ENCODE measurements around the gene C19orf85. TPM values are rescaled to one million over a fixed set of nuclear protein-coding genes. Genes with fewer than 3 reads are reported as not detected.
A peak's percentile ranks its signal among the peaks of the same experiment; 100 is the strongest.

C19orf85 gene
- total RNA-seq, 1 donor from 2014 or later, result not detected

- Histone ChIP-seq H3K9ac (no peak overlapping the region), H3K36me3 (no peaks in the 10 kb centered on the region), H3K4me1 (peaks cover 10% of the 10 kb centered on the region), H3F3A (ENCODE audit: low read depth) (peaks cover 28% of the 10 kb centered on the region), H3K4me3 (no peak overlapping the region), H3K27me3 (no peaks in the 10 kb centered on the region), H4K20me1 (ENCODE audit: low read depth) (no peaks in the 10 kb centered on the region), H3K4me2 (no peak overlapping the region), H3K79me2 (ENCODE audit: low read depth) (no peaks in the 10 kb centered on the region), H2AFZ (replicated peaks) (no peak overlapping the region), H3K9me3 (ENCODE audit: low read depth) (no peaks in the 10 kb centered on the region), H3K27ac (no peak overlapping the region)
- Mint-ChIP-seq H3K9me3 (no peaks in the 10 kb centered on the region), H3K27ac (no peak overlapping the region), H3K4me3 (no peak overlapping the region), H3K4me1 (peaks cover 15% of the 10 kb centered on the region), H3K36me3 (no peaks in the 10 kb centered on the region), H3K27me3 (ENCODE audit: insufficient read depth, low read depth) (peaks cover 7% of the 10 kb centered on the region)
- TF ChIP-seq EZH2phosphoT487 (IDR thresholded peaks at IDR 0.05) (no peak), EZH2 (IDR thresholded peaks at IDR 0.05) (no peak), CTCF (IDR thresholded peaks at IDR 0.05) (no peak)
- no peak for DNase-seq (ENCODE audit: low spot score)
These were observed 1.7 kb upstream of the C19orf85 start for GRCh38 chr19:55466241-55466614.

GRCh38 chr19:55465460-55466240, 1.1 kb upstream of the C19orf85 start:
- Histone ChIP-seq H3K4me3 (no peak overlapping the region), H3K36me3 (no peaks in the 10 kb centered on the region), H3K9me3 (ENCODE audit: low read depth) (no peaks in the 10 kb centered on the region), H3K9ac (no peak overlapping the region), H4K20me1 (ENCODE audit: low read depth) (no peaks in the 10 kb centered on the region), H3F3A (ENCODE audit: low read depth) (peaks cover 32% of the 10 kb centered on the region), H3K4me2 (no peak overlapping the region), H2AFZ (replicated peaks) (no peak overlapping the region), H3K27me3 (no peaks in the 10 kb centered on the region), H3K79me2 (ENCODE audit: low read depth) (no peaks in the 10 kb centered on the region), H3K4me1 (peaks cover 11% of the 10 kb centered on the region), H3K27ac (no peak overlapping the region)
- TF ChIP-seq EZH2phosphoT487 (IDR thresholded peaks at IDR 0.05) (no peak), CTCF (IDR thresholded peaks at IDR 0.05) (no peak), EZH2 (IDR thresholded peaks at IDR 0.05) (no peak)
- DNase-seq (ENCODE audit: low spot score), result no peak
- Mint-ChIP-seq H3K27me3 (ENCODE audit: insufficient read depth, low read depth) (peaks cover 7% of the 10 kb centered on the region), H3K4me1 (peaks cover 19% of the 10 kb centered on the region), H3K9me3 (no peaks in the 10 kb centered on the region), H3K27ac (no peak overlapping the region), H3K36me3 (no peaks in the 10 kb centered on the region), H3K4me3 (no peak overlapping the region)

- H3K9ac ChIP-seq, result no peak overlapping the region
- H3K4me3 ChIP-seq, result no peak overlapping the region
- no peaks in the 10 kb centered on the region for H3K79me2 ChIP-seq (ENCODE audit: low read depth)
- H2AFZ ChIP-seq (replicated peaks), result no peak overlapping the region
- no peak overlapping the region for H3K4me3 Mint-ChIP-seq
- H3K27ac ChIP-seq, result no peak overlapping the region
- H4K20me1 ChIP-seq (ENCODE audit: low read depth), result no peaks in the 10 kb centered on the region
- H3K4me1 Mint-ChIP-seq, result peaks cover 33% of the 10 kb centered on the region
- peak overlapping the region; percentile 46 for H3K4me2 ChIP-seq
- peaks cover 43% of the 10 kb centered on the region for H3F3A ChIP-seq (ENCODE audit: low read depth)
- no peak for DNase-seq (ENCODE audit: low spot score)
- no peaks in the 10 kb centered on the region for H3K36me3 Mint-ChIP-seq
- no peaks in the 10 kb centered on the region for H3K36me3 ChIP-seq
- peaks cover 23% of the 10 kb centered on the region for H3K4me1 ChIP-seq
- no peak overlapping the region for H3K27ac Mint-ChIP-seq
- no peaks in the 10 kb centered on the region for H3K27me3 ChIP-seq
- TF ChIP-seq EZH2phosphoT487 (IDR thresholded peaks at IDR 0.05) (no peak), CTCF (IDR thresholded peaks at IDR 0.05) (no peak), EZH2 (IDR thresholded peaks at IDR 0.05) (no peak)
- peaks cover 7% of the 10 kb centered on the region for H3K27me3 Mint-ChIP-seq (ENCODE audit: insufficient read depth, low read depth)
- H3K9me3 Mint-ChIP-seq, result no peaks in the 10 kb centered on the region
- H3K9me3 ChIP-seq (ENCODE audit: low read depth), result no peaks in the 10 kb centered on the region
These were observed 401 bp downstream of the C19orf85 start for GRCh38 chr19:55464039-55464661.
